CD1c-positive myeloid dendritic cell (primary cell): ENCODE measurements around the gene ACTR5.
"Not testable (repeated sequence)": the region's sequence is repeated elsewhere in the genome, so short reads cannot be mapped to it uniquely, and the experiment has no call there.

Source experiments
- DNase-seq: peaks from one replicate; pipeline ENCODE4 v3.0.0-alpha.2; 2016; ENCODE audit errors: extremely low spot score

The ACTR5 gene

DNA sequence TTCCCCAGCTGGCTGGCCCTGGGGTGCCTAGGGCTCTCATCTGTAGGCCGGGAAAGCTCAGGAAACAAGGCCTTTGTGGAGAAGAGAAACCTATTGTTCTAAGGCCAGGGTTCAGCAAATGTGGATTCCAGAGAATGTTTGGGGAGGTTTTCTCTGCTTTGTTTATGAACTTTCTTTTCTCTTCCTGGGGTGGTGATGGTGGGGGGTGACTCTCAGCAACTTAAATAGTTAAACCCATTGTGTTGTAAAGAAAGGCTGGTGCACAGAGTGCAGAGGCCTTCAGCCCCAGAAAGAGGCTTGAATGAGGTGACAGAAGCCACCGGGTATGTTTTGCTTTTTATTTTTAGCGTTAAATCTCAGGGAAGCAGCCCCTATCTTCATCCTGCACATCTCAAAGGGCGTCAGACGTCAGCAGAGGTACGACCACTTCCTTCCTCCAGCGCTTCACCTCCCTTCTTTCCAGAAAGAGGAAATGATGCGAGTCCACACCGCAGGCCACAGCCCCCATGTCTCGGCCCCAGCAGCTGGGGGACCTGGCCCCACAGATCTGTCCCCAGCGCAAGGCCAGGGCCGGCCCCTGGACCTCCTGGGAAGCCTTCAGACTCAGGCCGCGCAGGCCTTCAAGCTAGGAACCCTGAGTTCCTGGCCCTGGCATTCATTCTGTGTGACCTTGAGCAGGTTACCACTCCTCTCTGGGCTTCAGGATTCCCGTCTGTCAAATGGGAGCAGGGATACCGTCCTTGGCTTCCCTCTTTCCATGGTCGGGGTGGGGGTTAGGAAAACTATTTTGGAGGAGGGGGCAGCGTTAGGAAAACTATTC is 56.6 kb downstream of the ACTR5 start:
- DNase-seq = peak; percentile 57

DNA sequence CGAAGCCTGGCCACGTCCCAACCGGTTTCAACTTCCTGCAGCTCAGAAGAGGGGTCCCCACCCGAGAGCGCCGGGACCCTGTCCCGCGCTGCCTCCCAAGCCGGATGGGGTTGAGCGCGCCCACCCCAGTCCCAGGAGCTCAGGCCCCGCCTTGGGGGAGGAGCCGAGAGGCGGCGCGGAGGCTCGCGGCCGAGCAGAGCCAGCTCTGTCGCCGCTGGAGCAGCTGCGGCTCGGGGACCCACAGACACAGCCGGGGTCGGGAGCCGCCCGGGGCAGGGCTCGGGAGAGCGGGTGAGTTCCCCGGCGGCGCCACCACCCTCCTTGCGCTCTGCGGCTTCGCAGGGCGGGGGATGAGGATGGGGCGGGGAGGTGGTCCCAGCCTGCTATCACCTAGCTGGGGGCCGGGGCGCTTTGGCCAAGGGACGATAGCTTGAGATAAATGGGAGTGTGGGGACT is 57.3 kb downstream of the ACTR5 start, which contains the start of gene PPP1R16B:
Gene PPP1R16B (plus strand): TSS at position 196 of the 456 bp plus-strand sequence. CDS start 30,229 bp downstream, outside the sequence.
- DNase-seq = peak; percentile 46

DNA sequence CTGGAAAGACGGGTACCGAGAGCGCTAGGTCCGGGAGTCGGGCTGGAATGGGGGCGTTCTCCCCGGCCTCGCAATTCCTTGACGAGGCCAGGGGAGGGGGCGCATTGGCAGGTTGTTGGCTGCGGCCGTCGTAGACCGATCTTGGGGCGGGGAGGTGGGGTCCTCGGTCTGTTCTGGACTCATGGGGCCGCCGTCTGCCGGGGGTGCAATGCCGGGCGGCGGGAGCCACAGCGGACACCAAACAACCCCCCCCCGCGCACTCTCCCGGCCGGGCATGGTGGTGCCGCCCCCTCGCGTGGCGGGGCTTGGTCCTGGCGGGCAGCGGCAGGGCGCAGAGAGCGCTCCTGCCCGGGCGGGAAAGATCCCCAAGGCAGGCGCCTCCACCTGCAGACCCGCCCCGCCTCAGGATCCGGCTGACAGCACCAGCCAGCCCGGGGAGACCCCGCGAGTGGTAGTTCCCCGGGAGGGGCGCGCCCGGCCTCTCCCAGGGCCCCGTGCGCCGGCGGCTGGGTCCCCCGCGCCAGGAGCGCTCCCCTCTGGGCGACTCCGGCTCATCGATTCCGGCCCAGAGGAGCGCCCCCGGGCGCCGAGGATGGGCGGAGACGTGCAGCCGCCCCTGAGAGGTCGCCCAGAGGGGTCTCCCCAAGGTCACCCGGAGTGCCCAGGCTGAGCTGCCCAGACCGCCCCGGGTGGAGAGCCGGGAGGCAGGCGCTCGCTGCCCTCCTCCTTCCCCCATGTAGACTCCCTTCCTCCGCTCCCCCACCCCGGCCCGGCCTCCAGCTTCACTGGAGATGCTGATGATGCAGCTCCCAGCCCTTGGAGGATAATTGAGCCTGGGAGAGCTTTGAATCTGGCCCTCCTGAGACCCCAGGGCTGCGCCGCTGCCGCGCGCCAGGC is 57.9 kb downstream of the ACTR5 start:
- peak; percentile 9 for DNase-seq

- DNase-seq = peak; percentile 31
Observed at GRCh38 chr20:38806855-38807655, 58.8 kb downstream of the ACTR5 start.

DNA sequence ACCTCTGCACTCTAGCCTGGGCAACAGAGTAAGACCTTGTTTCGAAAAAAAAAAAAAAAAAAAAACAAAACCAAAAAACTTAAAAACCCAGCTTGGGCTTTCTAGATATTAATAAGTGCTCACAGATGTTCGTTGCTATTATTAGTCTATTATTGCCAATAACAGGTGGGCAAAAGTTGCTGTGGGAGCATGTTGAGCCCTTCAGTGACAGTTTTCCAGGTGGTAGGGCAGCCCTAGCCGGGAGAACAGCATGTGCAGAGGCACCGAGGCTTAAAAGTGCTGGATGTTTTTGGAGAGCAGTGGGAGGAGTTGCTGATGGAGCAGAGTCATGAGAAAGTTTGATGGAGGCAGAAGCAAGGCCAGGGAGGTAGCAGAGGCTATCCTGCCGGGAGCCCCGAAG is 61.7 kb downstream of the ACTR5 start:
- DNase-seq = no peak

- DNase-seq = no peak
Observed at GRCh38 chr20:38810926-38811630, 62.8 kb downstream of the ACTR5 start.

GRCh38 chr20:38811769-38812168 is 63.5 kb downstream of the ACTR5 start:
- DNase-seq = no peak

GRCh38 chr20:38812182-38812581 is 63.9 kb downstream of the ACTR5 start:
- DNase-seq = no peak

GRCh38 chr20:38812709-38813573 is 64.7 kb downstream of the ACTR5 start:
- no peak for DNase-seq

GRCh38 chr20:38813574-38813962 is 65.3 kb downstream of the ACTR5 start:
- DNase-seq = not testable (repeated sequence)

GRCh38 chr20:38815446-38815845 is 67.2 kb downstream of the ACTR5 start:
- no peak for DNase-seq

GRCh38 chr20:38818113-38819065 is 70.1 kb downstream of the ACTR5 start:
- DNase-seq = no peak
